ENCODE measurements around the gene IL4I1. TPM values are rescaled to one million over a fixed set of nuclear protein-coding genes. Genes with fewer than 3 reads are reported as not detected.
A peak's percentile ranks its signal among the peaks of the same experiment; 100 is the strongest.

IL4I1 gene
- total and polyA plus RNA-seq, 2 donors (not counting 1 experiment from before 2014, with no cell fraction given): 0.48 to 3.1 TPM

GRCh38 chr19:49894011-49894664, 2.5 kb downstream of the IL4I1 start:
- peak overlapping the region; percentile 15 for H3K27ac Mint-ChIP-seq
- no peak overlapping the region for H3K4me3 Mint-ChIP-seq
- Histone ChIP-seq H2AFZ (ENCODE audit: insufficient read depth, low read depth, low read length, poor library complexity, severe bottlenecking) (no peak overlapping the region), H3K4me1 (ENCODE audit: control insufficient read depth in 2 of 2, insufficient read depth in 2 of 2, low read length in 2 of 2) (peaks cover 32 to 54% of the 10 kb centered on the region in 2 donors), H3K36me3 (replicated peaks in 1 of 2; ENCODE audit: control extremely low read depth in 1 of 2, control insufficient read depth in 1 of 2, extremely low read depth in 1 of 2, insufficient read depth in 2 of 2, low read length in 1 of 2) (no peaks in the 10 kb centered on the region), H3K9ac (ENCODE audit: low read length) (no peak overlapping the region), H3K27ac (ENCODE audit: low read length in 2 of 2) (no peak overlapping the region), H4K20me1 (ENCODE audit: control insufficient read depth, insufficient read depth, low read length, poor library complexity, severe bottlenecking) (peaks cover 7% of the 10 kb centered on the region), H3K9me3 (ENCODE audit: control extremely low read depth in 1 of 3, control insufficient read depth in 2 of 3, insufficient read depth in 1 of 3, low read length in 2 of 3) (peaks cover 0 to 7% (median 0%) of the 10 kb centered on the region in 3 donors), H3K27me3 (replicated peaks in 1 of 4; ENCODE audit: control extremely low read depth in 1 of 4, control insufficient read depth in 3 of 4, insufficient read depth in 4 of 4, low read length in 3 of 4) (no peaks in the 10 kb centered on the region), H3K79me2 (ENCODE audit: control insufficient read depth, insufficient read depth, low read length) (peaks cover 4% of the 10 kb centered on the region), H3K4me2 (replicated peaks; ENCODE audit: low read depth, low read length, poor library complexity, severe bottlenecking) (no peak overlapping the region), H3K4me3 (ENCODE audit: control extremely low read depth in 1 of 5, extremely low read depth in 1 of 5, insufficient read depth in 1 of 5, low read depth in 2 of 5, low read length in 4 of 5) (no peak overlapping the region)
- H3K27me3 Mint-ChIP-seq: no peaks in the 10 kb centered on the region
- DNase-seq (no peak), ATAC-seq (ENCODE audit: low read depth) (no peak)
- intact Hi-C loops (cut with micrococcal nuclease): no loop called here
- ChIA-PET CTCF (interaction anchor here (1.0 to 3.6 kb wide), 3 partner anchors 17 to 23 kb away, joined by 3 to 17 read pairs (median 5); partner anchors contain the start of genes AKT1S1 and TBC1D17), POLR2A (interaction anchor here (0.6 to 1.1 kb wide), 4 partner anchors 17 to 50 kb away, joined by 3 to 10 read pairs (median 4); partner anchors contain the start of gene AKT1S1)
- no peaks in the 10 kb centered on the region for H3K9me3 Mint-ChIP-seq (ENCODE audit: insufficient read depth)
- 90% methylated on average over 11 of the region's 18 CpGs for WGBS (ENCODE audit: insufficient coverage)
- TF ChIP-seq EZH2 (IDR thresholded peaks at IDR 0.05; ENCODE audit: borderline replicate concordance, insufficient read depth, low read depth, low read length, poor library complexity, severe bottlenecking) (no peak), CTCF (IDR thresholded peaks at IDR 0.05) (no peak)
- H3K4me1 Mint-ChIP-seq: peaks cover 56% of the 10 kb centered on the region

GRCh38 chr19:49892716-49893115, 4.0 kb downstream of the IL4I1 start:
- Histone ChIP-seq H3K9me3 (ENCODE audit: control extremely low read depth in 1 of 3, control insufficient read depth in 2 of 3, insufficient read depth in 1 of 3, low read length in 2 of 3) (peaks cover 0 to 7% (median 0%) of the 10 kb centered on the region in 3 donors), H3K4me1 (ENCODE audit: control insufficient read depth in 2 of 2, insufficient read depth in 2 of 2, low read length in 2 of 2) (peaks cover 30 to 46% of the 10 kb centered on the region in 2 donors), H3K27ac (ENCODE audit: low read length in 2 of 2) (no peak overlapping the region), H3K27me3 (replicated peaks in 1 of 4; ENCODE audit: control extremely low read depth in 1 of 4, control insufficient read depth in 3 of 4, insufficient read depth in 4 of 4, low read length in 3 of 4) (no peaks in the 10 kb centered on the region), H3K4me2 (replicated peaks; ENCODE audit: low read depth, low read length, poor library complexity, severe bottlenecking) (no peak overlapping the region), H2AFZ (ENCODE audit: insufficient read depth, low read depth, low read length, poor library complexity, severe bottlenecking) (no peak overlapping the region), H3K4me3 (ENCODE audit: control extremely low read depth in 1 of 5, extremely low read depth in 1 of 5, insufficient read depth in 1 of 5, low read depth in 2 of 5, low read length in 4 of 5) (no peak overlapping the region), H3K36me3 (replicated peaks in 1 of 2; ENCODE audit: control extremely low read depth in 1 of 2, control insufficient read depth in 1 of 2, extremely low read depth in 1 of 2, insufficient read depth in 2 of 2, low read length in 1 of 2) (no peaks in the 10 kb centered on the region), H3K9ac (ENCODE audit: low read length) (no peak overlapping the region), H3K79me2 (ENCODE audit: control insufficient read depth, insufficient read depth, low read length) (peaks cover 4% of the 10 kb centered on the region), H4K20me1 (ENCODE audit: control insufficient read depth, insufficient read depth, low read length, poor library complexity, severe bottlenecking) (peaks cover 12% of the 10 kb centered on the region)
- CTCF ChIA-PET: no interaction called here
- DNase-seq: no peak
- no peak overlapping the region for H3K4me3 Mint-ChIP-seq
- H3K4me1 Mint-ChIP-seq: peaks cover 55% of the 10 kb centered on the region
- no peaks in the 10 kb centered on the region for H3K27me3 Mint-ChIP-seq
- no peak for ATAC-seq (ENCODE audit: low read depth)
- TF ChIP-seq EZH2 (IDR thresholded peaks at IDR 0.05; ENCODE audit: borderline replicate concordance, insufficient read depth, low read depth, low read length, poor library complexity, severe bottlenecking) (no peak), CTCF (IDR thresholded peaks at IDR 0.05) (no peak)
- no CpG with 5 or more reads among the region's 1 CpG for WGBS (ENCODE audit: insufficient coverage)
- POLR2A ChIA-PET: interaction anchor here (0.9 kb wide), 1 partner anchor 14 kb away, joined by 3 read pairs; no protein-coding TSS in a partner anchor
- no peaks in the 10 kb centered on the region for H3K9me3 Mint-ChIP-seq (ENCODE audit: insufficient read depth)
- intact Hi-C loops (cut with micrococcal nuclease): no loop called here
- H3K27ac Mint-ChIP-seq: no peak overlapping the region

All from B cell (primary cell).